Neutrophil (primary cell): Measurements from ENCODE around the gene PMEPA1.

Experiments used
- H3K27ac ChIP-seq: fragments of 200-600 bp; sonication (generic); 2 replicates; pipeline ENCODE4 v1.5.1; 2016; ENCODE audit warnings: mild to moderate bottlenecking, moderate library complexity
- H3K27me3 ChIP-seq: fragments of 200-600 bp; sonication (generic); 2 replicates; pipeline ENCODE4 v1.6.0; 2016; ENCODE audit warnings: mild to moderate bottlenecking
- H3K36me3 ChIP-seq: fragments of 200-600 bp; sonication (generic); 2 replicates; pipeline ENCODE4 v1.5.1; 2017
- H3K4me1 ChIP-seq, 2 experiments: fragments of 200-600 bp in 1 of 2; sonication (generic) in 1 of 2; 1 replicate in 1 of 2; 2 replicates in 1 of 2; pipeline versions ENCODE4 v1.5.1 to v1.6.1; 2013 to 2016; ENCODE audit warnings: low read depth in 1 of 2, low read length in 1 of 2, mild to moderate bottlenecking in 1 of 2, moderate library complexity in 1 of 2; ENCODE audit not compliant: control insufficient read depth in 1 of 2, insufficient read depth in 1 of 2
- H3K4me3 ChIP-seq, 2 experiments: fragments of 200-600 bp in 1 of 2; sonication (generic) in 1 of 2; 1 replicate in 1 of 2; 2 replicates in 1 of 2; pipeline ENCODE4 v1.5.1; 2013 to 2016; ENCODE audit warnings: low read depth in 1 of 2, low read length in 1 of 2, mild to moderate bottlenecking in 1 of 2, moderate library complexity in 1 of 2
- H3K9me3 ChIP-seq: fragments of 200-600 bp; sonication (generic); 2 replicates; pipeline ENCODE4 v1.5.1; 2016
- CTCF ChIP-seq: fragments of 200-600 bp; sonication (generic); IDR thresholded peaks from 2 replicates; pipeline ENCODE4 v1.5.1; 2016; ENCODE audit warnings: antibody characterized with exemption

Gene PMEPA1

DNA sequence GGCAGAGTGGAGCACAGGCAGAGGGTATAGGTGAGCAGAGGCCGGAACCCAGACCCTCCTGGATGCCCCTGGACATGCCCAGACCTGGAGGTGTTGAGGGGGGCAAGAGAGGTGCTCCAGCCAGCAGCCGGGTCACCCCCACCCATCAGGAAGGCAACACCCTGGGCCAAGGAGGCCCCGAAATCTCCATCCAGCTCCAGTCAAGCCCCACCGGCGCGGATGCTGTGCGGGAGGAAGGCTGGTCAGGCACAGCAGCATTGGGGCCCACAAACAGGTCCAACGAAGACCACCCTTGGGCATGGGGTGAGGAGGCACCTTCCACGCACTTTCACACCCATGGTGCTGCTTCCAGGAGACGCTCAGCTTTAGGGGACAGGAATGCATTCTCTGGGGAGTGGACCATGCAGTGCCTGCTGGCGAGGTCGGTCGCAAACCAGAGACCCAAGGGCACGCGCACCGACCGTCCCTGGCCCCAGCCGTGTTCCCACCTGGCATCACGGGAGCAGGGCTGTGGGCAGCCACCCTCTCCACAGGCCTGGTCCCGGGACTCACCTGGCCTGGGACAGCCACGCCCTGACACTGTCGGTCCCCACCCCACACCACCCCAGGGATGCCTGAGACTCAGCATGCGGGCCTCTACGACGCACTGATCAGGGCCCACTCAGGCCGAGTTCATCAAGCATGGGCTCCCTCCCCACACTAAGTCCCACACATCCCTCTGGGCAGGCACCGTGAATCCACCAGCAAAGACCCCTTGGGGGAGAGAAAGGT lies 45.9 kb downstream of the PMEPA1 start:
- no peaks in the 10 kb centered on the region for H3K27me3 ChIP-seq
- no peaks in the 10 kb centered on the region for H3K36me3 ChIP-seq
- no peak overlapping the region for H3K4me3 ChIP-seq
- no peak overlapping the region for H3K27ac ChIP-seq
- H3K4me1 ChIP-seq = no peaks in the 10 kb centered on the region
- H3K9me3 ChIP-seq = no peaks in the 10 kb centered on the region
- no peak for TF ChIP-seq CTCF

GRCh38 chr20:57663241-57663640 lies 46.6 kb downstream of the PMEPA1 start:
- no peak for TF ChIP-seq CTCF

GRCh38 chr20:57662456-57663240 lies 47.2 kb downstream of the PMEPA1 start:
- Histone ChIP-seq H3K27me3 (no peaks in the 10 kb centered on the region), H3K27ac (no peak overlapping the region), H3K9me3 (no peaks in the 10 kb centered on the region), H3K4me3 (no peak overlapping the region), H3K36me3 (no peaks in the 10 kb centered on the region), H3K4me1 (no peaks in the 10 kb centered on the region)
- no peak for TF ChIP-seq CTCF

More at GRCh38 chr20:57663241-57663640, 46.6 kb downstream of the PMEPA1 start:
- Histone ChIP-seq H3K27me3 (no peaks in the 10 kb centered on the region), H3K4me1 (no peaks in the 10 kb centered on the region), H3K4me3 (no peak overlapping the region), H3K36me3 (no peaks in the 10 kb centered on the region), H3K9me3 (no peaks in the 10 kb centered on the region), H3K27ac (no peak overlapping the region)

DNA sequence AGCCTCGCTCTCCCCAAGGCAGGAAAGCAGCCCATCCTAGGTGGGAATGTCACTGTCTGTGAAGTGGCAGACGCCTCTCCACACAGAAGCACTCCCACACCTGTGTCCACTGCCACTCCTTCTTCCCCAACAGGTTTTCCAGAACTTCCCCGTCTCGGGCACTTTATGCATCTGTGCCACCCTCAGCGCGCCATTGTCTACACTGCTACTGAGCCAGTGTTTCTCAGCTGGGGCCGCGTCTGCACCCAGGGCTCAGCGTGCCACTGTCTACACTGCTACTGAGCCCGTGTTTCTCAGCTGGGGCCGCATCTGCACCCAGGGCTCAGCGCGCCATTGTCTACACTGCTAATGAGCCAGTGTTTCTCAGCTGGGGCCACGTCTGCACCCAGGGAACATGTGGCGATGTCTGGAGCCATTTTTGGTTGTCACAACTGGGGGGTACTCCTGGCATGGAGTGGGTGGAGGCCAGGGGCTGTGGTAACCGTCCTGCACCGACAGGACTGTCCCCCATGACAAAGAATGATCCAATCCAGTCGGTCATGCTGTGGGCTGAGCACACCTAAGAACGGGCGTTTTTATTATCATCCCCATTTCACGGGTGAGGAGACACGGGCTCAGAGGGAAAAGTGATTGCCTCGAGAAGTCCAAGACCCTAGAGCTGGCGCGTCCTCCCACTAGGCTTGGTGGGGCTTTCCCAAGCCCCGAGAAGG lies 47.9 kb downstream of the PMEPA1 start:
- Histone ChIP-seq H3K36me3 (no peaks in the 10 kb centered on the region), H3K4me3 (no peak overlapping the region), H3K9me3 (no peaks in the 10 kb centered on the region), H3K27ac (no peak overlapping the region), H3K27me3 (no peaks in the 10 kb centered on the region), H3K4me1 (no peaks in the 10 kb centered on the region)
- no peak for TF ChIP-seq CTCF

DNA sequence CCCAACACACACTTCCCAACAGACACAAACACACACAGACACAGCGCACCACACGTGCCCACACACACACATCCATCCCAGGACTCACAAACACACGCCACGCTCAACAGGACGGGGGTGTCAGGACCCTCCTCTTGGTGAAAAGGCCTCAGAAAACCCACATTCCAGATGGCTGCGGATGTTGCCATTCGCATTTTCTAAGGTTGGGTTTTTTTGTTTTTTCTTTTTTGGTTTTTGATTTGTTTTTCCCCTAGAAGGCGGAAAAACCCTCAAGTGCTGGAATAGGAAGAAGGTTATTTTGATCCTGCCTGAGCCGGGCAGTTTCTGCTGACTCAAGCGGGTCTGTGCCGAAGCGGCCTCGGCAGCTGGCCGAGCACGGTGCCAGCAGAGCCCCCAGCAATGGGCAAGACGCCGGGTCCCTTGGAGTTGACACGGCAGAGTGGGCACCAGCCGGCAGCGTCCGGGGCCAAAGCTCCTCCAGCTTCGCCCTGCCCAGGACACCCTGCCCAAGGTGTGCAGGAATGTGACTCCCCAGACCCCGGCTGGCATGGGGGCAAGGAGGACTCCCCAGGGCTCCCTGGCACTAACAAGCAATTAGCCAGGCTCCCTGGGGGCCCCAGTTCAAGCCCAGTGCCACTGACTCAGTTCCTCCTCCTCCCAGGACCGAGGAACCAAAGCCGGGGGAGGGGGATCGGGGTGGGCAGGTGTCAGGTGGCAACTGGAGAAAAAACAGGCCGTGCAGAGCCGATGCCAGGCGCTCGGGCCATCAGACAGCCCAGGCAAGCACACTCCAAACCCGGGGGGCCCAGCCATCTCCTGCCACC lies 48.7 kb downstream of the PMEPA1 start:
- no peak overlapping the region for H3K4me3 ChIP-seq
- no peak for TF ChIP-seq CTCF

More for the DNA sequence above, 48.7 kb downstream of the PMEPA1 start:
- no peaks in the 10 kb centered on the region for H3K4me1 ChIP-seq
- no peaks in the 10 kb centered on the region for H3K9me3 ChIP-seq
- H3K27me3 ChIP-seq = no peaks in the 10 kb centered on the region
- no peaks in the 10 kb centered on the region for H3K36me3 ChIP-seq
- no peak overlapping the region for H3K27ac ChIP-seq
